HL-60 (cell line): ENCODE measurements around the gene SMTNL1.

Experiments used
- CTCF ChIP-seq: IDR thresholded peaks from one replicate; pipeline ENCODE4 v1.5.1; 2011; ENCODE audit warnings: low read length, control low read depth, inconsistent platforms; ENCODE audit not compliant: insufficient read depth
- GABPA ChIP-seq: IDR thresholded peaks from 2 replicates; pipeline ENCODE4 v1.6.1; 2012; ENCODE audit warnings: low read depth
- POLR2AphosphoS5 ChIP-seq: IDR thresholded peaks from 2 replicates; pipeline ENCODE4 v1.6.1; 2012; ENCODE audit warnings: low read depth

DNA sequence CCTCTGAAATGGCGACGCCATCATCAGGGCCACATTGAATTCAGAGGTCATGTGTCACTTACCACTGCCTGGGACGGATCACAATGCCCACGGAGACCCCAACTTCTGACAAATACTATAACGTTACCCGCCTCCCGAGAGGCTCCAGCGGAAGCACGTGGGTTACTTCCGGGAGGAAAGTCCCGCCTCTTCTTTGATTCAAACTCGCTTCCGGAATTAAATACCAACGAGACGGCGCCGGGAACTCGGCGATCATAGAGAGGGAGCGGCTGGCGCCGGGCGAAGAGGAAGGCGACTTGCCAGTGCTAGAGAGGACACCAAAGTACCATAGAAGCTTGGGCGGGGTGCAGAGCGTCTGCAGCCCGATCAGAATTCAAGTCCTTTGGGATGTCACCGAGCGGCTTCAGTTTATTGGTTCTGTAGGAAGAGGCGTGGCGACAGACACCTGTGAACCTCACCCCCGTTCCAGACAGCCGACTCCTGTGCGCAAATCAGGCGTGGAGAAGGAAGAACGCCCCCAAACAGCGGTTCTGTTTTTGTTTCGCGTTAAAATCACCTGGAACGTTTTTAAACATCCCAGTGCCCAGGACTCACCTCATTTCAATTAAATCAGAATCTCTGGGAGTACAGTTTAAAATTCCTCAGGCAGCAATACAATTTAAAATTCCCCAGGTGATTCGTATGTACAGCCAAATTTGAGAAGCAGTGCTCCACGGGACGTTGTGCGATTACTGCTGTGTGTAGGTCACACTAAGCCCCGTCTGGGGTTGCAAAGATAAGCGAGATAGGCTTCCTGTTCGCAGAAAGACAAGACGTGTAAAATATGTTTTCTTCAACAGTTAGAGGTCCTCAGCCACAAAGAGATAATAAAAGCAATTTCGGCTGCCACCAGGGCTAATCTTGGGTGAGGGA, 6.5 kb upstream of the SMTNL1 start, which contains the start of gene TIMM10:
- no peak for TF ChIP-seq CTCF
- TF ChIP-seq POLR2AphosphoS5 = no peak; the same call in 1 of the 2 replicates
- TF ChIP-seq GABPA = peak; percentile 86
